ENCODE measurements around the gene APOBEC3A. TPM values are rescaled to one million over a fixed set of nuclear protein-coding genes. Genes with fewer than 3 reads are reported as not detected.

APOBEC3A gene
- total RNA-seq, 2 experiments from 2014 or later, result not detected

DNA sequence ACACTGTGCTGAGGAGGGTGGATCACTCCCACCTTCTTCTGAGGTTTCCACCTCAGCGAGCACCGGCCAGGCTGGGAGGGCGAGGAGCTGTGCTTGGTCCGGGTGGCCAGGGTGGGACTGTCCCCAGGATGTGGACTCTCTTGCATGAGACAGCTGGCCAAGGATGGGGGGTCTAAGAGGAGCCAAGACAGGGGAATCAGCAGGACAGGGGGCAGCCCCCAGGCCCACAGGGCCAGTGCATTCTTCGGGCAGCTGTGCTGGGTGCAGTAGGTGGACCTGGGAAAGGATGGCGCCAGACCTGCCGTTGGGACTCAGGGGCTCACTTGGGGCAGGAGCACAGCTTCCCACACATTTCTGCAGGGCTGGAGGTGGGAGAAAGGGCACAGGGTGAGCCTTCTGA lies 9.5 kb downstream of the APOBEC3A start:
- Mint-ChIP-seq H3K27ac (no peak overlapping the region), H3K27me3 (peaks cover 21% of the 10 kb centered on the region), H3K4me1 (ENCODE audit: low read depth) (peaks cover 5% of the 10 kb centered on the region), H3K4me3 (no peak overlapping the region), H3K9me3 (no peaks in the 10 kb centered on the region), H3K36me3 (ENCODE audit: low read depth) (no peaks in the 10 kb centered on the region)
- CTCF ChIA-PET, result interaction anchor here (0.9 kb wide), 1 partner anchor 39 kb away, joined by 3 read pairs; no protein-coding TSS in a partner anchor
- no peak for TF ChIP-seq CTCF (IDR thresholded peaks at IDR 0.05)
- intact Hi-C loops (cut with micrococcal nuclease), result no loop called here
- POLR2A ChIA-PET, result interaction anchor here (1.0 kb wide), 1 partner anchor 27 kb away, joined by 3 read pairs; no protein-coding TSS in a partner anchor
- no peak for ATAC-seq
- no peak for DNase-seq

DNA sequence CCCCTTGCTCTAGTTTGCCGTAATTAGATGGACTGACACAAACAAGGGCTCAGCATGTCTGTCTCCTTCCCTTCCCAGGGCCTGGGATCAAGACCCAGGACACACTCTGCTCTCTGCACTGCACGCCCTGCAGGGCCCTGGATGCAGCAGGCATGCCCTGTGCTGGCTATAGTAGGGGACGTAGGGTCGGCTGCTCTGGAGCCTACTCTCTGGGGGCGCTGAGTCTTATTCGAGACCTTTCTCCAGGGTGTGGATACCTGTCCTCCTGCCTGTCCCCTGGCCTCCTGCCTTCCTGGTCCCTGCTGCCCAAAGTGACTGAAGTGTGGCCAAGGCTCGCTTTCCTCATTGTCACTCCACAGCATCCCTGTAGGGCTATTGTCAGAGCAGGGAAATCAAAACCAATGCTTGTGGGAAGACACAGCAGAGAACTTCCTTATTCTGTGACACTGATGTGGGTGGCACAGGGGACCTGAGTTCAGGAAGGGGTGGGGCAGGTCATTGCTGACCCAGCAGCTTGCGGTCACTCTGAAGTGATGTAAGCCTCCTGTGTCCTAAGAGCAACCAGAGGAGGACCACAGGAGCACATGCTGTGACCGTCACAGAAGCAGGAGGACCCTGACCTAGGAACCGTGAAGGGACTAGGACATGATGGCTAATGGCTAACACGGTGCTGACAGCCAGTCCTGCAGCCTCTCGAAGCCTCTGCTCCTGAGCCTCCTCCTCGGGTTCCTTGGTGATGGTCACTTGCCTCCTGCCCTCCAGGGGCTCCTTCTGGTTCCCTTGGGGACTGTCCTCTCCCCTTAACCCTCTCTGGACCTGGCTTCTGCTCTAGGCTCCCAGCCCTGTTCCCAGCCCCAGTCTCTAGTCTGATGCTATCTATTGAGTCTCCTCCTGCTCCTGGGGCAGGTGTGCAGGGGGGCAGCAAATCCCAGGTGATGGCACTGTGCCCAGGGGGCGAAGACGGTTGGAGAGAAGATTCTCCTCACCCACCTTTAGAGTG lies 10.3 kb downstream of the APOBEC3A start:
- intact Hi-C loops (cut with micrococcal nuclease), result no loop called here

GRCh38 chr22:38968801-38969200 lies 11.4 kb downstream of the APOBEC3A start:
- H3K27me3 Mint-ChIP-seq, result peaks cover 21% of the 10 kb centered on the region
- H3K4me1 Mint-ChIP-seq (ENCODE audit: low read depth), result peaks cover 4% of the 10 kb centered on the region
- no peak for DNase-seq
- TF ChIP-seq CTCF (IDR thresholded peaks at IDR 0.05), result no peak
- ChIA-PET CTCF (interaction anchor here (1.6 kb wide), 1 partner anchor 34 kb away, joined by 5 read pairs; no protein-coding TSS in a partner anchor), POLR2A (no interaction called here)
- no peak for ATAC-seq
- H3K9me3 Mint-ChIP-seq, result no peaks in the 10 kb centered on the region
- intact Hi-C loops (cut with micrococcal nuclease), result no loop called here
- no peak overlapping the region for H3K27ac Mint-ChIP-seq
- no peak overlapping the region for H3K4me3 Mint-ChIP-seq
- H3K36me3 Mint-ChIP-seq (ENCODE audit: low read depth), result no peaks in the 10 kb centered on the region

More for the DNA sequence above, 10.3 kb downstream of the APOBEC3A start:
- TF ChIP-seq CTCF (IDR thresholded peaks at IDR 0.05), result no peak
- ATAC-seq (no peak), DNase-seq (no peak)
- ChIA-PET POLR2A (no interaction called here), CTCF (no interaction called here)
- H3K27me3 Mint-ChIP-seq, result peaks cover 21% of the 10 kb centered on the region
- H3K9me3 Mint-ChIP-seq, result no peaks in the 10 kb centered on the region
- H3K36me3 Mint-ChIP-seq (ENCODE audit: low read depth), result no peaks in the 10 kb centered on the region
- no peak overlapping the region for H3K27ac Mint-ChIP-seq
- H3K4me1 Mint-ChIP-seq (ENCODE audit: low read depth), result peaks cover 5% of the 10 kb centered on the region
- H3K4me3 Mint-ChIP-seq, result no peak overlapping the region

DNA sequence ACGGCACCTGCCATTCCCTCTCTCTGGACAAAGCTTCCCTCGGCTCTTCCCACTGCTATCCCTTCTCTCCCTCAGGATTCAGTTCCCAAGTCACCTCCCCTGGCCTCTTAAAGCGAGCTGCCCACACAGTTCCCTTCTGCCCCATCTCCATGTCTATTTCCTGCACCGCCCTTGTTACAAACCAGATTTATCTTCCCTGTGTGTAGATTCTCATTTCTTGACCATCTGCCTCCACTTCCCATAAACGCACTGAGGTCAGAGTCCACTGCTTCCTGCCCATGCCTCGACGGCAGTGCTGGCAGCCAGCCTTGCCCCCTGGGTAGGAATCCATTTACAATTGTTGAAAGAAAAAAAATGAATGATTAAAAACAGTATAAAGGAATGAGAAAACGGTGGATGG lies 13.1 kb downstream of the APOBEC3A start:
- no peaks in the 10 kb centered on the region for H3K9me3 Mint-ChIP-seq
- POLR2A ChIA-PET, result interaction anchor here (0.9 kb wide), 1 partner anchor 10 kb away, joined by 3 read pairs; no protein-coding TSS in a partner anchor
- no peak for DNase-seq
- TF ChIP-seq CTCF (IDR thresholded peaks at IDR 0.05), result no peak
- no peak overlapping the region for H3K27ac Mint-ChIP-seq
- H3K4me1 Mint-ChIP-seq (ENCODE audit: low read depth), result peaks cover 1% of the 10 kb centered on the region
- H3K36me3 Mint-ChIP-seq (ENCODE audit: low read depth), result no peaks in the 10 kb centered on the region
- CTCF ChIA-PET, result interaction anchor here (1.2 to 6.3 kb wide), 3 partner anchors 11 to 101 kb away, joined by 3 to 36 read pairs (median 6); partner anchors contain the start of gene APOBEC3B
- intact Hi-C loops (cut with micrococcal nuclease), result no loop called here
- H3K4me3 Mint-ChIP-seq, result no peak overlapping the region
- H3K27me3 Mint-ChIP-seq, result peaks cover 21% of the 10 kb centered on the region
- no peak for ATAC-seq

GRCh38 chr22:38971202-38971601 lies 13.8 kb downstream of the APOBEC3A start:
- no peak for DNase-seq
- ATAC-seq, result no peak
- no peak for TF ChIP-seq CTCF (IDR thresholded peaks at IDR 0.05)
- Mint-ChIP-seq H3K36me3 (ENCODE audit: low read depth) (no peaks in the 10 kb centered on the region), H3K9me3 (peaks cover 1% of the 10 kb centered on the region), H3K27ac (no peak overlapping the region), H3K4me3 (no peak overlapping the region), H3K4me1 (ENCODE audit: low read depth) (peaks cover 1% of the 10 kb centered on the region), H3K27me3 (peaks cover 22% of the 10 kb centered on the region)
- ChIA-PET CTCF (interaction anchor here (1.1 to 6.3 kb wide), 4 partner anchors 11 to 101 kb away, joined by 3 to 36 read pairs (median 4); partner anchors contain the start of gene APOBEC3B), POLR2A (interaction anchor here (0.7 to 0.9 kb wide), 3 partner anchors 10 to 30 kb away, joined by 3 read pairs; no protein-coding TSS in a partner anchor)
- intact Hi-C loops (cut with micrococcal nuclease), result no loop called here

Measured in activated CD8-positive, alpha-beta T cell treated with anti-CD3 and anti-CD28 coated beads for 36 hours (primary cell).